ENCODE results near the gene RNF125. TPM values are rescaled to one million over a fixed set of nuclear protein-coding genes. Genes with fewer than 3 reads are reported as not detected.
"Not testable (repeated sequence)": the region's sequence is repeated elsewhere in the genome, so short reads cannot be mapped to it uniquely, and the experiment has no call there.

The RNF125 gene
- total RNA-seq, 1 donor from 2014 or later = 8.6 TPM

DNA sequence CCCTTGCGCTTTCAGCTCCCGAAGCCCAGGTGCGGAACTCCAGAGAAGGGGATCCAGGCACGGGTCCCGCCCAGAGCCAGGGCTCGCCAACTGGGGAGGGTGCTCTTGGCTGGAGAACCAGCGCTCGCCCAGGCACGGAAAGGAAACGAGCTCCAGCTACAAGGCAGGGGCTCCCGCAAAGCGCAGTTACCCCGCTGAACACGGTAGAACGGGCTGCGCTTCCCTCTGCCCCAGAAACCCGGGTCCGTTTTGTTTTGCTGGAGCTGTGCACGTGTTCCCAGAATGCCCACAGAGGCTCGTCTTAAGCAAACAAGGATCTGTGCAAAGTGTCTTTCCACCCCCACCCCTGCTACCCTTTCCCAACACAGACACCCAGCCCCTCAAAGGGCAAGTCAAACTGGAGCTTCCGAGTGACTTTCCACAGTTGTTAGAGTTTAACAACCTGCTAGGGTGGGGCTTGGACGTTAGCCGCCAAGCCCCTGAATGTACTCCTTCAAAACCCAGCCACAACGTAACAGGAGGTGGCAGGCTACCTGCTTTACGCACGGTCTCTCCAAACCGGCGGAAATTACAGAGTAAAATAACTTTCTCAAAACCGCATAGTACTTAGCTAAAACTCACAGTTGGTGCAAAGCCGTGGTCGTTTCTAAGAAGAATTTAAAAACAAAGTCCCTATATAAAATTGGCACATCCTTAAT lies 775 bp downstream of the RNF125 start:
- Histone ChIP-seq H3K27ac (peak overlapping the region; percentile 58 to 60), H3K36me3 (no peaks in the 10 kb centered on the region), H3K4me1 (no peaks in the 10 kb centered on the region), H3K9me3 (no peaks in the 10 kb centered on the region), H3K27me3 (no peaks in the 10 kb centered on the region), H3K4me3 (peak overlapping the region; percentile 51 to 80)
- peak in 1 of 2 donors; percentile 64 for DNase-seq (ENCODE audit: low spot score in 2 of 2)
- intact Hi-C loops (cut with DNase I) = no loop called here
- TF ChIP-seq, protein P1, sequence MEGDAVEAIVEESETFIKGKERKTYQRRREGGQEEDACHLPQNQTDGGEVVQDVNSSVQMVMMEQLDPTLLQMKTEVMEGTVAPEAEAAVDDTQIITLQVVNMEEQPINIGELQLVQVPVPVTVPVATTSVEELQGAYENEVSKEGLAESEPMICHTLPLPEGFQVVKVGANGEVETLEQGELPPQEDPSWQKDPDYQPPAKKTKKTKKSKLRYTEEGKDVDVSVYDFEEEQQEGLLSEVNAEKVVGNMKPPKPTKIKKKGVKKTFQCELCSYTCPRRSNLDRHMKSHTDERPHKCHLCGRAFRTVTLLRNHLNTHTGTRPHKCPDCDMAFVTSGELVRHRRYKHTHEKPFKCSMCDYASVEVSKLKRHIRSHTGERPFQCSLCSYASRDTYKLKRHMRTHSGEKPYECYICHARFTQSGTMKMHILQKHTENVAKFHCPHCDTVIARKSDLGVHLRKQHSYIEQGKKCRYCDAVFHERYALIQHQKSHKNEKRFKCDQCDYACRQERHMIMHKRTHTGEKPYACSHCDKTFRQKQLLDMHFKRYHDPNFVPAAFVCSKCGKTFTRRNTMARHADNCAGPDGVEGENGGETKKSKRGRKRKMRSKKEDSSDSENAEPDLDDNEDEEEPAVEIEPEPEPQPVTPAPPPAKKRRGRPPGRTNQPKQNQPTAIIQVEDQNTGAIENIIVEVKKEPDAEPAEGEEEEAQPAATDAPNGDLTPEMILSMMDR (IDR thresholded peaks at IDR 0.05) = no peak

DNA sequence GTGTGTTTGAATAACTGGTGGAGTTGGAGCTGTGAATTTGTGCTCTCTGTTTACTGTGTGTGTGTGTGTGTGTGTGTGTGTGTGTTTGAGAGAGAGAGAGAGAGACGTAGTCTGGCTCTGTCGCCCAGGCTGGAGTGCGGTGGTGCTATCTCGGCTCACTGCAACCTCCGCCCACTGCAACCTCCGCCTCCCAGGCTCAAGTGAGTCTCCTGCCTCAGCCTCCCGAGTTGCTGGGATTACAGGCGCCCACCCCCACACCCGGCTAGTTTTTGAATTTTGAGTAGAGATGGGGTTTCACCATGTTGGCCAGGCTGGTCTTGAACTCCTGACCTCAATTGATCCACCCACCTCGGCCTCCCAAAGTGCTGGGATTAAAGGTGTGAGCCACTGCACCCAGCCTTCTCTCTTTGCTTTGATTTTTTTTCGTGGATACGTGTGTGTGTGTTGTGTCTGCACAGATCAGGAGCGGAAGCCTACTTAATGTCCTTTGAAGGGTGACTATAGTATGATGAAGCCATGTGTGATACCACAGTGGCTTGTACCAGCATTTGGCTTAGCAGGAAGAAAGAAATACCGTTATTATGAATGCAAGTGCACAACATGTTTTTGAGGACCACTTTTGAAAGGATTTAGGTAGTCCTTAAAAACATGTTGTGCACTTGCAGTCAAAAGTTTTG lies 1.5 kb downstream of the RNF125 start:
- H3K4me3 ChIP-seq = peak overlapping the region in 1 of 2 donors; percentile 80
- H3K36me3 ChIP-seq; H3K9me3 ChIP-seq; H3K27me3 ChIP-seq; H3K27ac ChIP-seq; H3K4me1 ChIP-seq; intact Hi-C loops (cut with DNase I): not testable (repeated sequence)
- peak in 1 of 2 donors; percentile 45 for DNase-seq (ENCODE audit: low spot score in 2 of 2)

DNA sequence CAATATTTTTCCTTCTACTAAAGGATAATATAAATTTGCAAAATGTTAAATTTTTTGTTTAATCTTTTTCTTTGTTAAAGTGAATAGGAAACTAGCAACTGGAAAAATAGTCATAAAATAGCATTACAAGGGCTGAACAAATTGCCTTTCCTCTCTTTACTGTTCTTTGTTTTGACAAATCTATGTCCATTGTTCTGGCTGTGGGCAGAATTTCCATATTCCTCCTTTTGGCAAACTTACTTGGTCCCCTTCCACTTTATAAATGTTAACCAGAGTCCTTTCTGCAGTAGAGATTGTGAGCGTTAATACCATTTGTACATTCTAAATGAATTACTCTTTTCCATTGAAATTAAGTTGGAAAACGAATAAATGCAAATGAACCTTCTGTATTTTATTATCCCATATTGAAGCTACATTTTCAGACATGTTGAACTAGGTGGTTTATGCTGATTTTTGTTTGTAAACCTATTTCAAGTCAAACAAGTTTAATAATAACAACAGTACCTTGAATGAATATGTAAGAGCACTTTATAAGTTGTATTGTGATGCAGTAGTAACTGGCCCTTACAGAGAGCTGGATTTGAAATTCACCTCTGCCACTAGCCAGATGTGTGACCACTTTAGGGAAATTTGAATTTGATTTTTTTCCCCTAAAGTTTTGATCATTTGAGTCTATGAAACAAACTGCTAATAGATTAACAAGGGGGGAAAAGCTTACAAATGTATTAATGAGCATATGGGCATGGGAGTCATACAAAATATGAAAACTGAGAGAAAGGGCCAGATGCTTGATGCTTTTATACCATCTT lies 3.3 kb downstream of the RNF125 start:
- TF ChIP-seq, protein P1 (IDR thresholded peaks at IDR 0.05) = no peak
- intact Hi-C loops (cut with DNase I) = no loop called here

DNA sequence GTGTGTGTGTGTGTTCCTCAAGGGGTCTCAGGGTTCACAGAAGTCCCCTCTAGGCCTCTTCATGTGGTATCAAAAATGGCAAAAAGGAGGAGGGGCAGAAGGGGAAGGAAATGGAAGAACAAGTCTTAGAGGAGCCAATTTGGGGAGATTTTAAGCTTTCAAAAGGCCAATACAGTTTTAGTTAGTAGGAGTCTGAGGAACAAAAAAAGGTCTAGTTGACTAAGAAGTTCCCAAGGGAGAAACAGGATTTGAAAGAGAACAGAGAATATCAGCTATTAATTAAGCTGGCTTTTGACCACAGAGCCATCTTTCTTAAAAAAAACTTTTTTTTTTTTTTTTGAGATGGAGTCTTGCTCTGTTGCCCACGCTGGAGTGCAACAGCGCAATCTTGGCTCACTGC lies 7.1 kb downstream of the RNF125 start:
- Histone ChIP-seq H3K27ac (no peak overlapping the region), H3K4me1 (no peaks in the 10 kb centered on the region), H3K27me3 (no peaks in the 10 kb centered on the region), H3K36me3 (no peaks in the 10 kb centered on the region), H3K9me3 (no peaks in the 10 kb centered on the region), H3K4me3 (no peak overlapping the region)
- DNase-seq (ENCODE audit: low spot score in 2 of 2) = no peak
- TF ChIP-seq, protein P1 (IDR thresholded peaks at IDR 0.05) = no peak
- intact Hi-C loops (cut with DNase I) = no loop called here

More for the DNA sequence above, 3.3 kb downstream of the RNF125 start:
- no peak overlapping the region for H3K27ac ChIP-seq
- no peaks in the 10 kb centered on the region for H3K27me3 ChIP-seq
- no peaks in the 10 kb centered on the region for H3K36me3 ChIP-seq
- H3K4me3 ChIP-seq = no peak overlapping the region
- no peaks in the 10 kb centered on the region for H3K9me3 ChIP-seq
- no peaks in the 10 kb centered on the region for H3K4me1 ChIP-seq
- no peak for DNase-seq (ENCODE audit: low spot score in 2 of 2)

DNA sequence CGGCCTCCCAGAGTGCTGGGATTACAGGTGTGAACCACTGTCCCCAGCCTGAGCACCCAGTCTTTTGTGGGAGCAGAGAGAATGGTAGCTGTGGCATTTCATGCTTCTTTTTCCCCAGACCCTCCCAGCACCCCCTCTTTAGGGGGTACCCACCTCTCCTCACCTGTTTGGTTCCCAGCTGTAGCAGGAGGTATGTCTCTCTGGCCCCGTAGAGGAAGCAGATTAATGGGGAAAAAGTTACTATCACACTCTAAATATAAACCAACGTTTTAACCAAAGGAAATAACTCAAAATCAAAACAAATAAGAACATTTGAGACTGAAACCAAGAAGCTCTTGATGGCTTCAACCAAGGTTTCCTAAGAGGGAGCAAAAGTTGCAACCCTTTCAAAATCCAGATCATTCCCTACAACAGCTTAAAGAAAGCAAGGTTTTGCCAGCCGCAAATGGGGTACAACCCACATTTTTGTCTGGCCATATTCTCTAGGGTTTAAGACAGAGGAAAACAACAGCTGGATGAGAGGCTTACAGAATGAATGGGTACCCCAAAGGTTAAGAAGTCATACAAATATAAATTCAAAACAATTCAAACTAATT lies 8.0 kb downstream of the RNF125 start:
- H3K36me3 ChIP-seq = no peaks in the 10 kb centered on the region
- H3K27ac ChIP-seq = no peak overlapping the region
- no peaks in the 10 kb centered on the region for H3K9me3 ChIP-seq
- DNase-seq (ENCODE audit: low spot score in 2 of 2) = no peak
- no peak overlapping the region for H3K4me3 ChIP-seq
- no peaks in the 10 kb centered on the region for H3K4me1 ChIP-seq
- intact Hi-C loops (cut with DNase I) = no loop called here
- TF ChIP-seq, protein P1 (IDR thresholded peaks at IDR 0.05) = no peak
- H3K27me3 ChIP-seq = no peaks in the 10 kb centered on the region
